GM18517 (cell line): ENCODE data around the gene SMIM1.
A peak's percentile ranks its signal among the peaks of the same experiment; 100 is the strongest.
"Not testable (repeated sequence)": the region's sequence is repeated elsewhere in the genome, so short reads cannot be mapped to it uniquely, and the experiment has no call there.

Experiments used
- ATAC-seq: cut with Tn5 transposase; IDR thresholded peaks from one replicate; pipeline ENCODE4 v1.9.1; 2021; ENCODE audit warnings: mild to moderate bottlenecking, moderate library complexity; ENCODE audit not compliant: unreplicated experiment

The SMIM1 gene

GRCh38 chr1:3789421-3790300 lies 17.1 kb downstream of the SMIM1 start:
- ATAC-seq, result no peak

GRCh38 chr1:3790500-3790923 lies 18.0 kb downstream of the SMIM1 start:
- no peak for ATAC-seq

GRCh38 chr1:3790952-3791351 lies 18.4 kb downstream of the SMIM1 start:
- ATAC-seq, result no peak

DNA sequence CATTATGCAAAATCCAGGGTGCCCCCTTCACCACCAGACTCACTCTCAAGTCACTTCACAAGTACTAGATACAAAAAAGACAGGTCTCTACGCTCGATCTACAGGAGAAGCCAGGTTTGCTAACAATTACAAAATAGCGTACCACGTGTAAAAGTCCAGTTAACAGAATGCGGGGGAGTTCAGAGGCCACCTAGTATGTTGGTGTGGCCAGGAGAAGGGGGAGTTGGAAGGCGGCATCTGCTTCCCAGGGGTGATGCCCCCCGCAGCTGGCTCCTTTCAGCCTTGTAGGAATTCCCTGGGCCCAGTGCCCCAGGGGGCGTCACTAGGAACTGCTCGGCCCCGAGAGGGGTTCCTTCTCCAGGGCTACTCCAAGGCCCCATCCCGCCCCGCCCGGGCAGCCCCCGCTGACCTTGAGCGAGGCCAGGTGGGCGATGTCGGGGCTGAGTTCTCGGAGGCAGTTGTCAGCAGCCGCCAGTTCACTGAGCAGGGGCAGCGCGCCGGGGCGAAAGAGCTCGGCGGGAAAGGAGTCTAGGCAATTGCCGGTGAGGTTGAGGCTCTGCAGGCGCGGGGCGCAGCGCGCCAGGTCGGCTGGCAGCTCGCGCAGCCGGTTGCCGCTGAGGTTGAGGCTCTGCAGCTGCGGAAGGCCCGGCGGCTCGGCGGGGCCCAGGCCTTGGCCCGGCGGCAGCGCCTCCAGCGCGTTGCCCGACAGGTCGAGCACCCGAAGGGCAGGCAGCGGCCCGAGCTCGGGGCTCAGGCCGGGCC lies 23.1 kb downstream of the SMIM1 start:
- peak; percentile 35 for ATAC-seq

DNA sequence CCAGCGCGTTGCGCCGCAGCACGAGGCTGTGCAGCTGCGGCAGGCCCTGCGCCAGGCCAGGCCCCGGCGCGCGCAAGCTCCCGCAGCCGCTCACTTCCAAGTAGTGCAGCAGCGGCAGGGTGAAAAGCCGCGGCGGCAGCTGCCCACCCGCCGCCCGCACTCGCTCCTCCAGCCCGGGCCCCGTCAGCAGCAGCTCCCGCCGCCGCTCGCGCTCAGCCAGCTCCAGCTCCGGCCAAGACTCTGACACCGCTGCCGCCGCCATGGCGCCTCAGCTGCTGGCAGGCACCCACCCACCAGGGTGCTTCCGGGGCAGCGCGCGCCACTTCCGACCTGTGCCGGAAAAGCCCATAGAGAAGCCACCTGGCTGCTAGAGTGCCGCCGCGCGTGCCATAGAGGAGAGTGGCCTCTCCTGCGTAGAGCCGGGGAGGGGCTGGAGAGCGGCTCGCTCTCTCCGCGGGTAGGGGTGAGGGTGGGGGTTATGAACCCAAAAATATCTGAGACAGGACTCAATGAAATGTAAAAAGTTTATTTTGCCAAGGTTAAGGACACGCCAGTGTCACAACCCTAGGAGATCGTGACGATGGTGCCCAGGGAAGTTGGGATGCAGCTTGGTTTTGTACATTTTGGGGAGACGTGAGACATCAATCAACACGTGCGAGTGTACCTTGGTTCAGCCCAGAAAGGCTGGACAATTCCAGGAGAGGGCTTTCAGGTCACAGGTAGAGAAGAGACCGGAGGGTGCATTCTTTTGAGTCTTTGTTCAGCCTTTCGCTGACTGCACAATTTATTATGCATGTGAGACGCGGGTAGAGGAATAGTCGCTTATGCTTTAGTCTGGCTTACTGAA lies 23.9 kb downstream of the SMIM1 start, which contains the start of gene LRRC47:
TSS of gene LRRC47 (minus strand) at position 284 of the 847 bp plus-strand sequence. CDS start at position 262, 22 bp downstream.
- peak; percentile 92 for ATAC-seq

- ATAC-seq, result no peak
Observed at GRCh38 chr1:3799976-3800685, 27.6 kb downstream of the SMIM1 start.

GRCh38 chr1:3800795-3801194 lies 28.2 kb downstream of the SMIM1 start:
- not testable (repeated sequence) for ATAC-seq

- no peak for ATAC-seq
Observed at GRCh38 chr1:3803905-3804626, 31.5 kb downstream of the SMIM1 start.

DNA sequence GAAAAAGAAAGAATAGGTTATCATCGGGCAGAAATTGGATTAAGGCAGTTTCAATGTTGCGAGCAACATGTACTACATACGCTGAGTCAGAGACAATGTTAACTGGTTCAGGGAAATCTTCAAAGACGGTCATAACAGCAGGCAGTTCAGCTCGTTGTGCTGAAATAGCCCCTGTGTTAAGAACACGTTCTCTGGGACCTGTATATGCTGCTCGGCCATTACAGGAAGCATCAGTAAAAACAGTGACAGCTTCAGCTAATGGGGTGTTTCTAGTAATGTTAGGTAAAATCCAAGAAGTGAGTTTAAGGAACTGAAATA lies 32.0 kb downstream of the SMIM1 start:
- not testable (repeated sequence) for ATAC-seq

DNA sequence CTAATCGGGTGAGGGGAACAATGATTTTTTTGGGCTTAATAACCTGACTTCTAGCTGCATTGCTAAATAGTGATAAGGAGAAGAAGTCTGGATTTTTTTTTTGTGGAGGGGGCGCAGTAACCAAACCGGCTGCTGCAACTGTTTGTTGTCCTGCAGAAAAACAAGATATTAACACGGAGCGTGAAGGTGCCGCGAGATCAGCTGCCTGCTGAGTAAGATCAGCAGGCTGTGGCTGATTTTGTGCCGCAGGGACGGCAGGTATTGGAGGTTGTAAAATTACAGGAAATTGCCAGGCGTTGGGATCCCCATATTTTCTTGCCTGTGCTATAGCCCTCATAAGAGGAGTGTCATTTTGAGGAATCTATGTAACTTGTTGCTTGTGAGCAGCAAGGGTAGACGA lies 32.5 kb downstream of the SMIM1 start:
- no peak for ATAC-seq

DNA sequence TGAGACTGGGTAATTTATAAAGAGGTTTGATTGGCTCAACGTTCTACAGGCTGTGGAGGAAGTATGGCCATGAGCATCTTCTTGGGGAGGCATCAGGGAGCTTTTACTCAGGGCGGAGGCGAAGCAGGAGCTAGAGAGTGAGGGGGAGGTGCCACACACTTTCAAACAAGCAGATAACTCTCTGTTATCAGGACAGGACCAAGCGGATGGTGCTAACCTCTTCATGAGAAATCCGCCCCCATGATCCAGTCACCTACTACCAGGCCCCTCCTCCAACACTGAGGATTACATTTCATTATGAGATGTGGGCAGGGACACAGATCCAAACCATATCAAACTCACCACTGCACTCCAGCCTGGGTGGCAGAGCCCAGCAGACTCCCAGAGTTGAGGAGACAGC lies 35.2 kb downstream of the SMIM1 start:
- ATAC-seq, result no peak

DNA sequence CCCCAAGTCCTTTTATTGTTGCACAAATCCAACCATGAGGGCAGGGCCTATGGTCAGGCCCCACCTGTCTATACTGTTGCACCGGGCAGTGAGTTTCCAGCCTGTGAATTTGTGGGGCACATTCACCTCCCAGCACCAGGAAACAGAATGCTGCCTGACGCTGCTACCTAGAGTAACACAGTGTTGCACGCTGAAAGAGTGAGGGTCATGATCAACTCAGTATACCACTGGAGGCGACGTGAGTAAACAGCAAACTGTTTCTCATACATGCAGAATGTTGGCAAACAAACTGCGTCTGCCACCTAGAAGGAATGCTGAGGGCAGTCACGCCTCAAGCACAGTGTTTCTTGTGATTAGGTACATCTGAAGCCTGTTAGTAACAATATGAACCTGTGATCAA lies 37.1 kb downstream of the SMIM1 start:
- no peak for ATAC-seq

DNA sequence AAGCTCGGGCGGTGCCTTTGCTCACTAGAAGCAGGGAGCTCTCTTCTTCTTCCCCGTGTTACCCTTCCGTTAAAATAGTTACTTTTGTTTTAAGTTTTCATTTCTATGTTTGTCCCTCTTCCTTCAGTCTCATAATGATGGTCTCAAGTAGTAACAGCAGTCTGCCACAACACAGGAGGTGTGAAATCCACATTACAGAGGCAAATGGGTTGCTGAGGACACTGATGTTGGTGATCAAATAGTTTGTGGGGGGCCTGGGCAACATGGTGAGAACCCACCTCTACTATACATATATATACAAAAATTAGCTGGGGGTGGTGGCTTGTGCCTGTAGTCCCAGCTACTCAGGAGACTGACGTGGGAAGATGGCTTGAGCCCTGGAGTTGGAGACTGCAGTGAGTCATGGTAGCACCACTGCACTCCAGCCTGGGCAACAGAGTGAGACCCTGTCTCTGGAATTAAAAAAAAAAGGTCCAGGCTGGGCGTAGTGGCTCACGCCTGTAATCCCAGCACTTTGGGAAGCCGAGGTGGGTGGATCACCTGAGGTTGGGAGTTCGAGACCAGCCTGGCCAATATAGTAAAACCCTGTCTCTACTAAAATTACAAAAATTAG lies 37.7 kb downstream of the SMIM1 start:
- not testable (repeated sequence) for ATAC-seq

DNA sequence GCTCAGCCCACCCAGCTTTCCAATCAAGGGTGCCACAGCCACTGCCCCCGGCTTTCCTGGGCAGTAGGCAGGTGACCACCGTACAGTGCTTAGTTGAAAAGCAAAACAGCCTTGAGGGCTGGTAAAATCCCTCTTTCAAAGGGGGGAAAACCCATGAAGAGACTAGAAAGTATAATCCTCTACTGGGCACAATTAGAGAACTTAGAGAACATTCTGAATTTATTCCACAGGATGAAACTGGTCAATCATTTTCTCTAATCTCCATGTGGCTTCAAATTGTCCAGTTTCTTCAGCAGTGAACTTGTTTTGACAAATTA lies 39.0 kb downstream of the SMIM1 start:
- no peak for ATAC-seq

DNA sequence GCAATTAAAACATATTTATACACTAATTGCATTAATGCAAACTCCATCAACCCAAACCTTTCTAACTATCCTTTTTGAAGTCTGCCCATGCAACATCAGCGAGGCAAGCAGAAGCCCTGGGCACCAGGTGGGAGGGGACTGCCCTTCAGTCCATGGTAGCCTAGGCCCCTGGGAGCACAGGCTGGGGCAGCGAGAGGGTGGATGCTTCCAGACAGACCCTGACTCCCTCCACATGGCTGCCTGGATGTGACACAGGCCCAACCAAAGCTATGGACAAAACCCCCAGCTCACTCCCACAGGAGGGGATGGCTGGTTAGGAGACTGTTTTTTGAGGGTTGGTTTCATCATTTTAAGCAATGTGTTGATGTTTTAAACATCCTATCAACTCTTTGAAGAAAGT lies 41.5 kb downstream of the SMIM1 start:
- no peak for ATAC-seq

- ATAC-seq, result no peak
Observed at GRCh38 chr1:3814771-3815561, 42.4 kb downstream of the SMIM1 start.

GRCh38 chr1:3816331-3817137 lies 44.0 kb downstream of the SMIM1 start:
- ATAC-seq, result no peak

- ATAC-seq, result no peak
Observed at GRCh38 chr1:3817138-3817740, 44.7 kb downstream of the SMIM1 start.
